ENCODE results near the gene COL25A1. TPM values are rescaled to one million over a fixed set of nuclear protein-coding genes. Genes with fewer than 3 reads are reported as not detected.

Gene COL25A1
- total RNA-seq, 1 experiment from 2014 or later: 4.2 TPM

GRCh38 chr4:108828620-108829019 is 473.8 kb downstream of the COL25A1 start:
- H3K27me3 Mint-ChIP-seq (ENCODE audit: low read depth): no peaks in the 10 kb centered on the region
- Histone ChIP-seq H3K27me3 (ENCODE audit: insufficient read depth, low read length) (no peaks in the 10 kb centered on the region), H4K5ac (ENCODE audit: insufficient read length, low read depth, low read length) (no peak overlapping the region), H3K27ac (ENCODE audit: insufficient read length, low read depth, low read length) (no peak overlapping the region), H3K18ac (ENCODE audit: insufficient read length, low read depth, low read length) (no peak overlapping the region), H3K9ac (ENCODE audit: extremely low read depth, insufficient read length, low read length) (no peak overlapping the region), H2BK15ac (ENCODE audit: low read depth, low read length) (no peak overlapping the region), H2AFZ (ENCODE audit: low read length) (no peak overlapping the region), H3K23ac (ENCODE audit: insufficient read length, low read depth, low read length) (no peak overlapping the region), H3K23me2 (ENCODE audit: insufficient read length, low read depth, low read length, poor library complexity, severe bottlenecking) (no peaks in the 10 kb centered on the region), H4K20me1 (ENCODE audit: control insufficient read depth, insufficient read depth, insufficient read length) (no peaks in the 10 kb centered on the region), H4K91ac (ENCODE audit: insufficient read length, low read depth, low read length) (no peak overlapping the region), H4K8ac (replicated peaks; ENCODE audit: insufficient read length, low read depth, low read length) (no peak overlapping the region), H3K14ac (ENCODE audit: insufficient read depth, low read length) (no peak overlapping the region), H3K4me1 (ENCODE audit: insufficient read depth, low read length) (no peaks in the 10 kb centered on the region), H3K4me2 (ENCODE audit: insufficient read depth, insufficient read length, low read length) (no peak overlapping the region), H2BK12ac (ENCODE audit: insufficient read length, low read depth, low read length) (no peak overlapping the region), H2BK5ac (ENCODE audit: insufficient read length, low read length) (no peak overlapping the region), H2AK5ac (ENCODE audit: insufficient read length, low read length) (no peak overlapping the region), H3K9me3 (ENCODE audit: control insufficient read depth, low read depth, low read length) (no peaks in the 10 kb centered on the region), H2BK20ac (ENCODE audit: low read depth, low read length, poor library complexity, severe bottlenecking) (no peak overlapping the region), H3T11ph (ENCODE audit: low read length) (no peak overlapping the region), H3K79me1 (ENCODE audit: insufficient read depth, low read depth, low read length, poor library complexity, severe bottlenecking) (no peaks in the 10 kb centered on the region), H3K56ac (ENCODE audit: insufficient read length, low read depth, low read length) (no peak overlapping the region), H3K79me2 (ENCODE audit: insufficient read depth, low read length) (no peaks in the 10 kb centered on the region), H2BK120ac (ENCODE audit: low read depth, low read length, poor library complexity, severe bottlenecking) (no peak overlapping the region), H3K4ac (ENCODE audit: low read depth, low read length) (no peak overlapping the region)
- WGBS (ENCODE audit: extremely low coverage, insufficient read length, low lambda C conversion rate): no CpG with 5 or more reads among the region's 3 CpGs
- 0 out of 4 replicates have a peak, but pooled peaks cover 0 to 2% of the 10 kb centered on the region in 2 experiments for H3K4me1 Mint-ChIP-seq
- DNase-seq: no peak
- H3K27ac Mint-ChIP-seq: no peak overlapping the region
- no peaks in the 10 kb centered on the region for H3K36me3 Mint-ChIP-seq (ENCODE audit: insufficient read depth in 1 of 3, low read depth in 3 of 3)
- no peaks in the 10 kb centered on the region for H3K9me3 Mint-ChIP-seq
- H3K4me3 Mint-ChIP-seq: no peak overlapping the region
- no peak for TF ChIP-seq CTCF (conservative IDR thresholded peaks at IDR 0.05)
